H9 (cell line): ENCODE measurements around the gene MLC1. TPM values are rescaled to one million over a fixed set of nuclear protein-coding genes. Genes with fewer than 3 reads are reported as not detected.

Experiments used
- DNase-seq: peaks from one replicate; pipeline ENCODE4 v3.0.0-alpha.2; 2017
- H2AFZ ChIP-seq: one replicate; pipeline ENCODE4 v1.6.1; 2013; ENCODE audit warnings: mild to moderate bottlenecking, low read length, control low read depth, moderate library complexity
- H2AK5ac ChIP-seq: 2 replicates; pipeline ENCODE4 v1.6.1; 2013; ENCODE audit warnings: low read length, control low read depth, mixed read lengths; ENCODE audit not compliant: insufficient read length
- H2BK120ac ChIP-seq: one replicate; pipeline ENCODE4 v1.6.1; 2013; ENCODE audit warnings: low read depth, mild to moderate bottlenecking, low read length, control low read depth, inconsistent platforms; ENCODE audit not compliant: poor library complexity, severe bottlenecking
- H2BK12ac ChIP-seq: 2 replicates; pipeline ENCODE4 v1.6.1; 2013; ENCODE audit warnings: low read length, control low read depth, mixed read lengths, low read depth; ENCODE audit not compliant: insufficient read length
- H2BK15ac ChIP-seq: 2 replicates; pipeline ENCODE4 v1.6.1; 2013; ENCODE audit warnings: low read depth, low read length, control low read depth
- H2BK20ac ChIP-seq: one replicate; pipeline ENCODE4 v1.6.1; 2013; ENCODE audit warnings: low read depth, mild to moderate bottlenecking, low read length, control low read depth, inconsistent platforms; ENCODE audit not compliant: poor library complexity, severe bottlenecking
- H2BK5ac ChIP-seq: 2 replicates; pipeline ENCODE4 v1.6.1; 2013; ENCODE audit warnings: low read length, control low read depth, mixed read lengths; ENCODE audit not compliant: insufficient read length
- H3K14ac ChIP-seq: 2 replicates; pipeline ENCODE4 v1.6.1; 2013; ENCODE audit warnings: low read length, control low read depth; ENCODE audit not compliant: insufficient read depth
- H3K18ac ChIP-seq: 2 replicates; pipeline ENCODE4 v1.6.1; 2013; ENCODE audit warnings: low read depth, mild to moderate bottlenecking, mixed read lengths, low read length, control low read depth; ENCODE audit not compliant: insufficient read length
- H3K23ac ChIP-seq: 2 replicates; pipeline ENCODE4 v1.6.1; 2013; ENCODE audit warnings: low read length, control low read depth, mixed read lengths, low read depth; ENCODE audit not compliant: insufficient read length
- H3K23me2 ChIP-seq: 2 replicates; pipeline ENCODE4 v1.6.1; 2013; ENCODE audit warnings: low read depth, mild to moderate bottlenecking, mixed read lengths, low read length, control low read depth; ENCODE audit not compliant: insufficient read length, poor library complexity, severe bottlenecking
- H3K27ac ChIP-seq: 2 replicates; pipeline ENCODE4 v1.5.1; 2013; ENCODE audit warnings: low read length, control low read depth, mixed read lengths, low read depth; ENCODE audit not compliant: insufficient read length
- H3K27me3 ChIP-seq: 2 replicates; pipeline ENCODE4 v1.6.1; 2013; ENCODE audit warnings: low read length, control low read depth, inconsistent platforms; ENCODE audit not compliant: insufficient read depth
- H3K4ac ChIP-seq: 2 replicates; pipeline ENCODE4 v1.6.1; 2013; ENCODE audit warnings: low read depth, mild to moderate bottlenecking, control low read depth, inconsistent platforms, low read length, moderate library complexity
- H3K4me1 ChIP-seq: 2 replicates; pipeline ENCODE4 v1.6.1; 2013; ENCODE audit warnings: low read length, control low read depth, inconsistent platforms; ENCODE audit not compliant: insufficient read depth
- H3K4me2 ChIP-seq: 2 replicates; pipeline ENCODE4 v1.6.1; 2013; ENCODE audit warnings: low read length, control low read depth, mixed read lengths; ENCODE audit not compliant: insufficient read length, insufficient read depth
- H3K56ac ChIP-seq: 2 replicates; pipeline ENCODE4 v1.6.1; 2013; ENCODE audit warnings: low read depth, mild to moderate bottlenecking, mixed read lengths, low read length, control low read depth; ENCODE audit not compliant: insufficient read length
- H3K79me1 ChIP-seq: 2 replicates; pipeline ENCODE4 v1.6.1; 2013; ENCODE audit warnings: low read depth, mild to moderate bottlenecking, moderate library complexity, low read length, control low read depth, inconsistent platforms; ENCODE audit not compliant: insufficient read depth, poor library complexity, severe bottlenecking
- H3K79me2 ChIP-seq: 2 replicates; pipeline ENCODE4 v1.6.1; 2013; ENCODE audit warnings: low read length, control low read depth, inconsistent platforms; ENCODE audit not compliant: insufficient read depth
- H3K9ac ChIP-seq: 2 replicates; pipeline ENCODE4 v1.6.1; 2013; ENCODE audit warnings: low read length, control low read depth, mixed read lengths; ENCODE audit not compliant: insufficient read length; ENCODE audit errors: extremely low read depth
- H3K9me3 ChIP-seq: one replicate; pipeline ENCODE4 v1.6.1; 2013; ENCODE audit warnings: low read depth, low read length, inconsistent platforms; ENCODE audit not compliant: control insufficient read depth
- H3T11ph ChIP-seq: one replicate; pipeline ENCODE4 v1.6.1; 2013; ENCODE audit warnings: mild to moderate bottlenecking, low read length, control low read depth, inconsistent platforms
- H4K20me1 ChIP-seq: one replicate; pipeline ENCODE4 v1.6.1; 2013; ENCODE audit not compliant: control insufficient read depth, insufficient read length, insufficient read depth
- H4K5ac ChIP-seq: 2 replicates; pipeline ENCODE4 v1.6.1; 2013; ENCODE audit warnings: low read depth, mild to moderate bottlenecking, mixed read lengths, low read length, control low read depth; ENCODE audit not compliant: insufficient read length
- H4K8ac ChIP-seq: replicated peaks from 2 replicates; pipeline ENCODE4 v1.6.1; 2013; ENCODE audit warnings: low read length, control low read depth, mixed read lengths, low read depth; ENCODE audit not compliant: insufficient read length
- H4K91ac ChIP-seq: 2 replicates; pipeline ENCODE4 v1.6.1; 2013; ENCODE audit warnings: low read depth, mild to moderate bottlenecking, moderate library complexity, mixed read lengths, low read length, control low read depth; ENCODE audit not compliant: insufficient read length
- H3K27ac Mint-ChIP-seq, 3 experiments: 2 replicates in 2 of 3; 3 replicates in 1 of 3; pipeline ENCODE4 v1.8.0; 2020 to 2021; ENCODE audit warnings: mixed read lengths in 3 of 3, mild to moderate bottlenecking in 1 of 3, moderate library complexity in 1 of 3
- H3K27me3 Mint-ChIP-seq: 2 replicates; pipeline ENCODE4 v1.8.0; 2021; ENCODE audit warnings: low read depth, mild to moderate bottlenecking, moderate library complexity, mixed read lengths
- H3K36me3 Mint-ChIP-seq, 3 experiments: 2 replicates in 2 of 3; 3 replicates in 1 of 3; pipeline ENCODE4 v1.8.0; 2020 to 2021; ENCODE audit warnings: low read depth in 3 of 3, mixed read lengths in 3 of 3; ENCODE audit not compliant: insufficient read depth in 1 of 3
- H3K4me1 Mint-ChIP-seq, 2 experiments: 2 replicates each; pipeline ENCODE4 v1.8.0; 2020; ENCODE audit warnings: mixed read lengths in 2 of 2
- H3K4me3 Mint-ChIP-seq, 2 experiments: 2 replicates in 1 of 2; 3 replicates in 1 of 2; pipeline ENCODE4 v1.8.0; 2020 to 2021; ENCODE audit warnings: mild to moderate bottlenecking in 2 of 2, mixed read lengths in 2 of 2, moderate library complexity in 1 of 2
- H3K9me3 Mint-ChIP-seq, 2 experiments: 2 replicates in 1 of 2; 3 replicates in 1 of 2; pipeline ENCODE4 v1.8.0; 2020; ENCODE audit warnings: mild to moderate bottlenecking in 2 of 2, mixed read lengths in 2 of 2, moderate library complexity in 1 of 2
- WGBS: extraction: QIAGEN DNeasy Blood & Tissue Kit; methylation state at CpG from one replicate; pipeline ENCODE4 v1.1.7; 2013; ENCODE audit warnings: missing lambda C conversion rate, low lambda C conversion rate, mixed read lengths; ENCODE audit not compliant: insufficient read length; ENCODE audit errors: extremely low coverage; 5-methylcytosine and 5-hydroxymethylcytosine counted together
- total RNA-seq: library from RNA; stranded (reverse); gene quantifications from 2 replicates; pipeline ENCODE4 v1.2.1, GENCODE V29; 2021
- TF ChIP-seq, protein P1 (sequence below): fragments of 200-600 bp; sonication (generic); conservative IDR thresholded peaks from 3 replicates; pipeline ENCODE4 v1.8.0; 2021; ENCODE audit warnings: antibody characterized with exemption, mild to moderate bottlenecking

Gene MLC1
- total RNA-seq, 1 experiment from 2014 or later = not detected

DNA sequence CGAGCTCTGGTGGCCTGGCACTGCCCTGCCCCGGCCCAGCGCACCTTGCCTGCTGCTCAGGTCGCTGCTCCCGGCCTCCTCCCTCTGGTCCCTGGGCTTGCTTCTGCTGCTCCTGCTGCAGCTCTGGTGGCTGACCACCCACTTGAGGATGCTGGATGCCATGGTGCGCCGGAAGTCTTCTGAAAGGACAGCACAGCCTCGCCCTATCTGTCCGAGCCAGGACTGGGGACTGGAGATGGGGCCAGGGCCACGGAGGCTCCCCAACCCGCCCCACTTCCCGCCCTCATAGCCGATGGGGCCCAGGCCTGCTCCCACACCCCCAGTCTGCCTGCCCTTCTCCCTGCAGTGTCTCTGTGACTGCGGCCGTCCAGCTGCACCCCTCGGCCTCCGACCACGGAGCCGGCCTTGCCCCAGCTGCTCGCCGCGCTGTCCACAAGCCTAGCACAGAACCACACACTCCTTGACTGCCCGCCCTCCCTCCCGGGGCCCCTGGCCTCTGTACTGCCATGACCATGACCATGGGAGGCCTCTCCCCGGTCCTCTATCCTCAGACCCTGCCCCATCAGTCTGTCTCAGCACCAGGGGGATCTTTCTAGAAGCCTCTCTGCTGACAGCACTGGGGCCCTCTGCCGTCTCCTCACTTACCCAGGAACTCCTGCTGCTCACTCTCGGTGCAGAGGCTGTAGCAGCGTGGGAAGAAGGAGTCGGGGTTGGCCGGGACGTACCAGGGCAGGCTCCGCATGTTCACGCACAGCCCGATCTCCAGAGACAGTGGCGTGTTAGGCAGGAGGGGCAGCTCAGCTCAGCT lies 39.8 kb downstream of the MLC1 start:
- Histone ChIP-seq H3K4me2 (no peak overlapping the region), H3K4ac (no peak overlapping the region), H2AFZ (no peak overlapping the region), H3K27me3 (no peaks in the 10 kb centered on the region), H3K79me1 (no peaks in the 10 kb centered on the region), H3K27ac (no peak overlapping the region), H3K79me2 (no peaks in the 10 kb centered on the region), H3K18ac (no peak overlapping the region), H3K23ac (no peak overlapping the region), H4K20me1 (no peaks in the 10 kb centered on the region), H3K14ac (no peak overlapping the region; the same call in 1 of the 2 replicates), H3K56ac (no peak overlapping the region), H2BK20ac (no peak overlapping the region), H2BK12ac (no peak overlapping the region), H3K4me1 (no peaks in the 10 kb centered on the region), H3K9me3 (no peaks in the 10 kb centered on the region), H4K91ac (no peak overlapping the region), H2BK120ac (no peak overlapping the region), H2BK15ac (no peak overlapping the region), H4K5ac (no peak overlapping the region), H2AK5ac (no peak overlapping the region), H4K8ac (no peak overlapping the region), H3K9ac (no peak overlapping the region), H3K23me2 (no peaks in the 10 kb centered on the region), H3T11ph (no peak overlapping the region), H2BK5ac (no peak overlapping the region)
- peaks cover 4% of the 10 kb centered on the region; the same call in 1 of the 2 replicates for H3K27me3 Mint-ChIP-seq
- no peaks in the 10 kb centered on the region for H3K36me3 Mint-ChIP-seq
- H3K4me3 Mint-ChIP-seq = no peak overlapping the region
- no peaks in the 10 kb centered on the region; a peak in 1 of 5 replicates for H3K9me3 Mint-ChIP-seq
- 0 out of 7 replicates have a peak overlapping the region, but pooled peaks of 1 of the 3 experiments have one; percentile 44 for H3K27ac Mint-ChIP-seq
- no peak for DNase-seq
- no CpG with 5 or more reads among the region's 35 CpGs for WGBS
- TF ChIP-seq, protein P1, sequence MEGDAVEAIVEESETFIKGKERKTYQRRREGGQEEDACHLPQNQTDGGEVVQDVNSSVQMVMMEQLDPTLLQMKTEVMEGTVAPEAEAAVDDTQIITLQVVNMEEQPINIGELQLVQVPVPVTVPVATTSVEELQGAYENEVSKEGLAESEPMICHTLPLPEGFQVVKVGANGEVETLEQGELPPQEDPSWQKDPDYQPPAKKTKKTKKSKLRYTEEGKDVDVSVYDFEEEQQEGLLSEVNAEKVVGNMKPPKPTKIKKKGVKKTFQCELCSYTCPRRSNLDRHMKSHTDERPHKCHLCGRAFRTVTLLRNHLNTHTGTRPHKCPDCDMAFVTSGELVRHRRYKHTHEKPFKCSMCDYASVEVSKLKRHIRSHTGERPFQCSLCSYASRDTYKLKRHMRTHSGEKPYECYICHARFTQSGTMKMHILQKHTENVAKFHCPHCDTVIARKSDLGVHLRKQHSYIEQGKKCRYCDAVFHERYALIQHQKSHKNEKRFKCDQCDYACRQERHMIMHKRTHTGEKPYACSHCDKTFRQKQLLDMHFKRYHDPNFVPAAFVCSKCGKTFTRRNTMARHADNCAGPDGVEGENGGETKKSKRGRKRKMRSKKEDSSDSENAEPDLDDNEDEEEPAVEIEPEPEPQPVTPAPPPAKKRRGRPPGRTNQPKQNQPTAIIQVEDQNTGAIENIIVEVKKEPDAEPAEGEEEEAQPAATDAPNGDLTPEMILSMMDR = no peak
- H3K4me1 Mint-ChIP-seq = no peaks in the 10 kb centered on the region
